K562 (cell line): ENCODE measurements around the gene ADORA1. TPM values are rescaled to one million over a fixed set of nuclear protein-coding genes. Genes with fewer than 3 reads are reported as not detected.

Source experiments
- ATAC-seq: fragments of 200-7000 bp; cut with Tn5 transposase; 3 replicates; pipeline ENCODE4 v1.9.1; 2020; ENCODE audit warnings: moderate library complexity
- BruUV-seq: library from RNA; stranded (reverse); fragments of 400-500 nt; replicated peaks from 2 replicates; lab custom pipeline; 2021; lab: Mats Ljungman, UMichigan
- CTCF ChIA-PET: fragments of 300-600 bp; formaldehyde crosslinking; extraction: SDS; loops from one replicate; lab custom pipeline; 2021; ENCODE audit warnings: low intra/inter-chr PET ratio; lab: Yijun Ruan, JAX
- POLR2A ChIA-PET: fragments of 300-600, 350-650 bp; sonication (Branson Sonifier 250); formaldehyde crosslinking; extraction: SDS; loops from one replicate; lab custom pipeline; 2021; ENCODE audit warnings: antibody characterized with exemption, inconsistent platforms; lab: Yijun Ruan, JAX
- DNase-seq, 4 experiments: peaks; one replicate each; pipeline versions ENCODE4 v3.0.0 to v3.0.0-alpha.2; 2011 to 2018; ENCODE audit warnings: low spot score in 3 of 4, mixed read lengths in 3 of 4; ENCODE audit errors: extremely low read depth in 1 of 4
- FAIRE-seq: peaks from 2 replicates; lab custom pipeline; 2011; peaks lifted over from hg19 to GRCh38; lab: Jason Lieb, UNC
- H2AFZ ChIP-seq: 2 replicates; pipeline ENCODE4 v1.6.0; 2011; ENCODE audit warnings: low read depth, low read length, control low read depth, inconsistent platforms
- H3K27ac ChIP-seq: fragments of 200-600 bp; 3 replicates; pipeline ENCODE4 v1.8.0; 2011; ENCODE audit warnings: low read depth, mild to moderate bottlenecking, control low read depth, inconsistent platforms, low read length, moderate library complexity, mixed read lengths; ENCODE audit errors: extremely low read depth
- H3K27me3 ChIP-seq, 2 experiments: fragments of 300-600 bp in 1 of 2; 2 replicates in 1 of 2; 3 replicates in 1 of 2; pipeline versions ENCODE4 v1.6.0 to v1.8.0; 2011; ENCODE audit warnings: inconsistent platforms in 2 of 2, low read length in 2 of 2, mild to moderate bottlenecking in 1 of 2, mixed read lengths in 1 of 2, moderate library complexity in 1 of 2; ENCODE audit not compliant: control insufficient read depth in 2 of 2, insufficient read depth in 2 of 2
- H3K36me3 ChIP-seq: fragments of 300-600 bp; 3 replicates; pipeline ENCODE4 v1.8.0; 2011; ENCODE audit warnings: mild to moderate bottlenecking, low read length, inconsistent platforms; ENCODE audit not compliant: control insufficient read depth, insufficient read depth
- H3K4me1 ChIP-seq, 2 experiments: fragments of 200-600 bp in 1 of 2; replicated peaks in 1 of 2; 2 replicates in 1 of 2; 3 replicates in 1 of 2; pipeline versions ENCODE4 v1.5.1 to v1.8.0; 2011; ENCODE audit warnings: inconsistent platforms in 2 of 2, low read length in 2 of 2, mild to moderate bottlenecking in 1 of 2, mixed read lengths in 1 of 2, moderate library complexity in 1 of 2; ENCODE audit not compliant: control insufficient read depth in 2 of 2, insufficient read depth in 2 of 2
- H3K4me2 ChIP-seq: 2 replicates; pipeline ENCODE4 v1.6.1; 2011; ENCODE audit warnings: low read length, control low read depth, inconsistent platforms, mixed read lengths; ENCODE audit not compliant: insufficient read depth
- H3K4me3 ChIP-seq: fragments of 200-600 bp; sonication (generic), shearing (Covaris generic); 2 replicates; pipeline ENCODE4 v1.5.1; 2016; ENCODE audit warnings: control low read depth, inconsistent platforms
- H3K79me2 ChIP-seq: fragments of 200-600 bp; 3 replicates; pipeline ENCODE4 v1.8.0; 2011; ENCODE audit warnings: low read length, inconsistent platforms; ENCODE audit not compliant: control insufficient read depth, insufficient read depth
- H3K9ac ChIP-seq, 2 experiments: 2 replicates each; pipeline versions ENCODE4 v1.6.0 to v1.6.1; 2011; ENCODE audit warnings: low read depth in 2 of 2, low read length in 2 of 2, control low read depth in 1 of 2, inconsistent platforms in 1 of 2, mild to moderate bottlenecking in 1 of 2, mixed read lengths in 1 of 2; ENCODE audit not compliant: insufficient read depth in 1 of 2
- H3K9me1 ChIP-seq: one replicate; pipeline ENCODE4 v1.6.0; 2011; ENCODE audit warnings: inconsistent platforms, mild to moderate bottlenecking, low read length, moderate library complexity; ENCODE audit not compliant: control insufficient read depth, insufficient read depth
- H3K9me3 ChIP-seq: replicated peaks from 2 replicates; pipeline ENCODE4 v1.5.1; 2011; ENCODE audit warnings: low read depth, low read length, inconsistent platforms; ENCODE audit not compliant: control insufficient read depth, insufficient read depth
- H4K20me1 ChIP-seq: replicated peaks from 2 replicates; pipeline ENCODE4 v1.6.1; 2011; ENCODE audit warnings: low read length, inconsistent platforms, mixed read lengths; ENCODE audit not compliant: control insufficient read depth, insufficient read depth
- CBFA2T2 ChIP-seq: fragments of 450-650 bp; conservative IDR thresholded peaks from 2 replicates; pipeline ENCODE4 v1.6.1; 2017; ENCODE audit warnings: mild to moderate bottlenecking
- CBFA2T3 ChIP-seq: fragments of 450-650 bp; IDR thresholded peaks from 2 replicates; pipeline ENCODE4 v1.6.1; 2017
- MAFG ChIP-seq: fragments of 450-650 bp; conservative IDR thresholded peaks from 2 replicates; pipeline ENCODE4 v1.6.1; 2016; ENCODE audit warnings: missing genetic modification characterization, missing compliant biosample characterization
- NR4A1 ChIP-seq, 2 experiments: fragments of 250-450 bp in 1 of 2; fragments of 450-650 bp in 1 of 2; sonication (Bioruptor Pico) in 1 of 2; IDR thresholded peaks; 2 replicates each; pipeline versions ENCODE4 v1.4.0 to v1.6.1; 2016 to 2020; ENCODE audit warnings: mild to moderate bottlenecking in 2 of 2, missing compliant biosample characterization in 1 of 2, missing genetic modification characterization in 1 of 2, moderate library complexity in 1 of 2
- POLR2A ChIP-seq: fragments of 450-650 bp; conservative IDR thresholded peaks from 2 replicates; pipeline ENCODE4 v1.6.1; 2016
- SIX5 ChIP-seq, 2 experiments: IDR thresholded peaks; 2 replicates each; pipeline ENCODE4 v1.6.1; 2011; ENCODE audit warnings: low read length in 2 of 2, borderline replicate concordance in 1 of 2, low read depth in 1 of 2, mild to moderate bottlenecking in 1 of 2, moderate library complexity in 1 of 2; ENCODE audit not compliant: insufficient read depth in 1 of 2
- ZNF24 ChIP-seq: fragments of 450-650 bp; IDR thresholded peaks from 2 replicates; pipeline ENCODE4 v1.6.1; 2016
- WGBS: fragments of 100-300 bp; shearing (Covaris generic); methylation state at CpG from one replicate; pipeline ENCODE4 v1.1.6; 2016; ENCODE audit warnings: low coverage, mixed read lengths; ENCODE audit not compliant: insufficient coverage; ENCODE audit errors: missing lambda C conversion rate; 5-methylcytosine and 5-hydroxymethylcytosine counted together
- in situ Hi-C: fragments of 300-500 bp; cut with MboI; formaldehyde crosslinking; loops from 4 replicates; pipeline ENCODE4 v1.15.0; 2018; ENCODE audit warnings: inconsistent platforms, mixed read lengths
- intact Hi-C: fragments of 100-400 bp; cut with micrococcal nuclease; formaldehyde crosslinking; loops from 2 replicates; pipeline ENCODE4 v1.14.2; 2022
- polyA plus RNA-seq, 8 experiments: library from polyadenylated mRNA; depleted of rRNA in 4 of 8; stranded (reverse) in 5 of 8; unstranded in 3 of 8; fragments of >200 nt; fragmentation: Nextera tagmentation in 2 of 8; fragmentation: Illumina TruSeq in 1 of 8; extraction: Ambion mirVana in 2 of 8; extraction: Trizol in 1 of 8; gene quantifications; 2 replicates each; pipeline versions ENCODE4 v1.2.1 to v1.2.3, GENCODE V29; 2011 to 2014; ENCODE audit warnings: inconsistent platforms in 1 of 8, missing spikeins in 1 of 8
- total RNA-seq, 7 experiments: library from RNA; depleted of rRNA in 6 of 7; stranded (reverse); fragments of >200 nt in 6 of 7; fragmentation: Illumina TruSeq in 2 of 7; extraction: Trizol in 2 of 7; gene quantifications; 2 replicates each; pipeline versions ENCODE4 v1.2.1 to v1.2.3, GENCODE V29; 2011 to 2021; ENCODE audit warnings: low replicate concordance in 1 of 7
- TF ChIP-seq, protein P1 (sequence below): fragments of 150-350 bp; conservative IDR thresholded peaks from 2 replicates; pipeline ENCODE4 v1.6.1; 2014; ENCODE audit warnings: low read length
- TF ChIP-seq, protein P2 (sequence below): sonication (generic); formaldehyde crosslinking; IDR thresholded peaks from 2 replicates; pipeline ENCODE4 v1.5.0; 2020; ENCODE audit warnings: missing genetic modification reagents
- TF ChIP-seq, protein P3 (sequence below): fragments of 450-650 bp; IDR thresholded peaks from 2 replicates; pipeline ENCODE4 v1.6.1; 2016; ENCODE audit warnings: low read depth, mild to moderate bottlenecking, moderate library complexity

The ADORA1 gene
- total and polyA plus RNA-seq, 9 of the 15 experiments (the other 6 are each of a cell fraction or from before 2014, with no cell fraction given): not detected

DNA sequence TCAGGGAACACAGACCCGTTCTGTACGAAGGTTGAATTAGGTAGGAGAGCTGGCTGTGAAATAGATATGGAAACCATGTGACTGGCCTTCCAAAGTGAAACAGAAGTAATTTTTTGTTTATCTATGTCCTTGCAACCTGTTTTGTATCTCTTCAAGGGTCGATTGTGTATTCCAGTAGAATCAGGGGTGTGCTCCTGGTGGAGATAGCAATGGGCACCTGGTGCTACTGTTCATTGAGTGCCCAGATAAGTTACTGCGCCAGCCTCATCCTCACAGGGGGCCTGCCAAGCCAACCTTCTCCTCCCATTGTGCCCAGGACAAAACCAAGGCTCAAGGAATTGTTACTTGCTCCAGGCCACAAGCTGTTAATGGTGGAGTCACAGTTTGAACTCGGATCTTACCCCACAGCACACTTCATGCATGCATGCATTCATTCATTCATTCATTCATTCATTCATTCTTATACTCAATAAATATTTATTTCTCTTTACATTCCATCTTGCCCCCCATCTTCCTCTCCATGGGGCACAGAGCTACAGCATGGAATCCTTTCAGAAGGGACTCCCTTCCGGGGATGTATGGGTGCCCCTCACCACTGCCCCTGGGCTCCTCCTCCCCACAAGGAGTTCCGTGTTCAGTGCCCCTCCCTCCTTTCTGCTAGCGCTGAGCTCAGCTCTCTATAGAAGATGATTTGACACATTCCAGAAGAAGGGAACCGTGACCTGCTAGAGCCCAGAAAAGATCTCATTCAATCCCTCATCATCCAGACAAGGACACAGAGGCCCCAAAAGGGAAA, 24.0 kb downstream of the ADORA1 start:
- Histone ChIP-seq H3K4me3 (no peak overlapping the region), H3K27ac (no peak overlapping the region), H3K9ac (no peak overlapping the region), H3K36me3 (no peaks in the 10 kb centered on the region), H3K9me3 (no peaks in the 10 kb centered on the region), H3K9me1 (no peaks in the 10 kb centered on the region), H3K4me2 (peak overlapping the region; percentile 21; the same call in 1 of the 2 replicates), H2AFZ (no peak overlapping the region), H3K27me3 (peaks cover 36 to 79% of the 10 kb centered on the region in 2 experiments), H3K4me1 (no peaks in the 10 kb centered on the region; a peak in 2 of 5 replicates), H4K20me1 (peaks cover 15% of the 10 kb centered on the region), H3K79me2 (no peaks in the 10 kb centered on the region)
- CTCF ChIA-PET: no interaction called here
- no peak; the same call in 1 of the 3 replicates for ATAC-seq
- intact Hi-C loops (no loop called here), in situ Hi-C loops (no loop called here)
- BruUV-seq: no TSS peak
- 0% methylated on average over 8 of the region's 9 CpGs for WGBS
- POLR2A ChIA-PET: interaction anchor here (0.6 to 2.4 kb wide), 6 partner anchors 10 to 130 kb away, joined by 3 to 7 read pairs (median 4); no protein-coding TSS in a partner anchor
- no peak for DNase-seq
- no peak for TF ChIP-seq SIX5 (IDR thresholded peaks at IDR 0.05; ENCODE audit: borderline replicate concordance in 1 of 2, insufficient read depth in 1 of 2, low read depth in 1 of 2, low read length in 2 of 2)
- TF ChIP-seq CBFA2T2: peak; percentile 29
- TF ChIP-seq, protein P1, sequence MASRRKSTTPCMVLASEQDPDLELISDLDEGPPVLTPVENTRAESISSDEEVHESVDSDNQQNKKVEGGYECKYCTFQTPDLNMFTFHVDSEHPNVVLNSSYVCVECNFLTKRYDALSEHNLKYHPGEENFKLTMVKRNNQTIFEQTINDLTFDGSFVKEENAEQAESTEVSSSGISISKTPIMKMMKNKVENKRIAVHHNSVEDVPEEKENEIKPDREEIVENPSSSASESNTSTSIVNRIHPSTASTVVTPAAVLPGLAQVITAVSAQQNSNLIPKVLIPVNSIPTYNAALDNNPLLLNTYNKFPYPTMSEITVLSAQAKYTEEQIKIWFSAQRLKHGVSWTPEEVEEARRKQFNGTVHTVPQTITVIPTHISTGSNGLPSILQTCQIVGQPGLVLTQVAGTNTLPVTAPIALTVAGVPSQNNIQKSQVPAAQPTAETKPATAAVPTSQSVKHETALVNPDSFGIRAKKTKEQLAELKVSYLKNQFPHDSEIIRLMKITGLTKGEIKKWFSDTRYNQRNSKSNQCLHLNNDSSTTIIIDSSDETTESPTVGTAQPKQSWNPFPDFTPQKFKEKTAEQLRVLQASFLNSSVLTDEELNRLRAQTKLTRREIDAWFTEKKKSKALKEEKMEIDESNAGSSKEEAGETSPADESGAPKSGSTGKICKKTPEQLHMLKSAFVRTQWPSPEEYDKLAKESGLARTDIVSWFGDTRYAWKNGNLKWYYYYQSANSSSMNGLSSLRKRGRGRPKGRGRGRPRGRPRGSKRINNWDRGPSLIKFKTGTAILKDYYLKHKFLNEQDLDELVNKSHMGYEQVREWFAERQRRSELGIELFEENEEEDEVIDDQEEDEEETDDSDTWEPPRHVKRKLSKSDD: no peak
- TF ChIP-seq, protein P2, sequence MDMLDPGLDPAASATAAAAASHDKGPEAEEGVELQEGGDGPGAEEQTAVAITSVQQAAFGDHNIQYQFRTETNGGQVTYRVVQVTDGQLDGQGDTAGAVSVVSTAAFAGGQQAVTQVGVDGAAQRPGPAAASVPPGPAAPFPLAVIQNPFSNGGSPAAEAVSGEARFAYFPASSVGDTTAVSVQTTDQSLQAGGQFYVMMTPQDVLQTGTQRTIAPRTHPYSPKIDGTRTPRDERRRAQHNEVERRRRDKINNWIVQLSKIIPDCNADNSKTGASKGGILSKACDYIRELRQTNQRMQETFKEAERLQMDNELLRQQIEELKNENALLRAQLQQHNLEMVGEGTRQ (CRISPR knock-in tag): 0 out of 2 replicates have a peak, but pooled peaks have one; percentile 12
- no peak for TF ChIP-seq POLR2A
- TF ChIP-seq ZNF24: peak; percentile 97
- TF ChIP-seq CBFA2T3: peak; percentile 43; the same call in 1 of the 2 replicates
- TF ChIP-seq NR4A1 (CRISPR knock-in tag; IDR thresholded peaks at IDR 0.05): no peak
- 0 out of 2 replicates have a peak, but pooled peaks have one; percentile 61 for TF ChIP-seq NR4A1 (tag; IDR thresholded peaks at IDR 0.05)
- peak; percentile 36; the same call in 1 of the 2 replicates for TF ChIP-seq MAFG (tag)
- TF ChIP-seq, protein P3, sequence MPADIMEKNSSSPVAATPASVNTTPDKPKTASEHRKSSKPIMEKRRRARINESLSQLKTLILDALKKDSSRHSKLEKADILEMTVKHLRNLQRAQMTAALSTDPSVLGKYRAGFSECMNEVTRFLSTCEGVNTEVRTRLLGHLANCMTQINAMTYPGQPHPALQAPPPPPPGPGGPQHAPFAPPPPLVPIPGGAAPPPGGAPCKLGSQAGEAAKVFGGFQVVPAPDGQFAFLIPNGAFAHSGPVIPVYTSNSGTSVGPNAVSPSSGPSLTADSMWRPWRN: no peak
- no peak for FAIRE-seq
